ENCODE results near the gene TACR1. TPM values are rescaled to one million over a fixed set of nuclear protein-coding genes. Genes with fewer than 3 reads are reported as not detected.

Gene TACR1
- total and polyA plus RNA-seq, 2 of the 13 experiments (the other 11 are each of a cell fraction or from before 2014, with no cell fraction given) = not detected

DNA sequence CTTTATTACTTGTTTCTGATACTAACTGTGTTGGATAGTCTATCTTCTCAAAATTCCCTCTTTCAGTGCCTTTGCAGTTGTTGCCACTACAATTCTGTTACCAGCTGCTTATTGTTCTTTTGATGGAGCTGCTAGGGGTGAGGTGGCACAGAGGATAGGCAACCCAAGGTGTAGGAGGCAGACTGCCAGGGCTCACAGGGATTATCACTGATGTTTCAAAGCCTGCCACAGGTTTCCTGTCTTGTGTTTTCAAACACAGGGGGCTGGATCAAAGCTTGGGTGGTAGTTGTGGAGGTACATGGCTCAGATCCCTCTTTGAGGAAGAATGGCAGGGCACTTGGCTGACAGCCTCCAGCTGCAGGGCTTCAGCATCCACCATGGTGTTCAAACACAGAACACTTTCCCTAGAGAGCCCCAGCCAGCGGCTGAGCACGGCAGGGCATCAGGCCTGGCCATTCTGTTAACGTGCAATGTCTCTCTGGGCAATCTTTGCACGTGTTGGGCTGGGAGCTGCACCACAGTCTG lies 153.7 kb downstream of the TACR1 start:
- CTCF ChIA-PET (ENCODE audit: low intra/inter-chr PET ratio, low total read pairs) = no interaction called here
- no peak for FAIRE-seq
- BruUV-seq (replicated peaks) = no TSS peak

More for the DNA sequence above, 153.7 kb downstream of the TACR1 start:
- POLR2A ChIA-PET = interaction anchor here (0.6 kb wide), 1 partner anchor 146 kb away, joined by 3 read pairs; no protein-coding TSS in a partner anchor
- intact Hi-C loops (cut with micrococcal nuclease; ENCODE audit: unreplicated experiment) = no loop called here
- peaks cover 20% of the 10 kb centered on the region for H3K4me1 ChIP-seq (ENCODE audit: insufficient read depth, low read length)
- in situ Hi-C loops (cut with HindIII; ENCODE audit: extremely low pct_ligation_motif_present, low pct_unique_long_range_greater_than_20kb) = no loop called here
- no peak overlapping the region for H3K27ac ChIP-seq (ENCODE audit: extremely low read length, insufficient read depth, low read length)
- no peaks in the 10 kb centered on the region for H4K20me1 ChIP-seq (ENCODE audit: insufficient read depth, low read length)
- no peak for TF ChIP-seq RCOR2 (CRISPR knock-in tag; IDR thresholded peaks at IDR 0.05)
- no peak for TF ChIP-seq ZBTB1 (CRISPR knock-in tag; IDR thresholded peaks at IDR 0.05; ENCODE audit: borderline replicate concordance)
- no peak for TF ChIP-seq AGO1 (IDR thresholded peaks at IDR 0.05; ENCODE audit: low read depth, low read length, poor library complexity, severe bottlenecking)
- TF ChIP-seq, protein P1, sequence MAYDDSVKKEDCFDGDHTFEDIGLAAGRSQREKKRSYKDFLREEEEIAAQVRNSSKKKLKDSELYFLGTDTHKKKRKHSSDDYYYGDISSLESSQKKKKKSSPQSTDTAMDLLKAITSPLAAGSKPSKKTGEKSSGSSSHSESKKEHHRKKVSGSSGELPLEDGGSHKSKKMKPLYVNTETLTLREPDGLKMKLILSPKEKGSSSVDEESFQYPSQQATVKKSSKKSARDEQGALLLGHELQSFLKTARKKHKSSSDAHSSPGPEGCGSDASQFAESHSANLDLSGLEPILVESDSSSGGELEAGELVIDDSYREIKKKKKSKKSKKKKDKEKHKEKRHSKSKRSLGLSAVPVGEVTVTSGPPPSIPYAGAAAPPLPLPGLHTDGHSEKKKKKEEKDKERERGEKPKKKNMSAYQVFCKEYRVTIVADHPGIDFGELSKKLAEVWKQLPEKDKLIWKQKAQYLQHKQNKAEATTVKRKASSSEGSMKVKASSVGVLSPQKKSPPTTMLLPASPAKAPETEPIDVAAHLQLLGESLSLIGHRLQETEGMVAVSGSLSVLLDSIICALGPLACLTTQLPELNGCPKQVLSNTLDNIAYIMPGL (CRISPR knock-in tag; IDR thresholded peaks at IDR 0.05; ENCODE audit: borderline replicate concordance in 1 of 2, low read depth in 1 of 2) = no peak
- no peak for TF ChIP-seq NR3C1 (CRISPR knock-in tag; IDR thresholded peaks at IDR 0.05)
- no peak for TF ChIP-seq SIX1 (CRISPR knock-in tag; IDR thresholded peaks at IDR 0.05; ENCODE audit: borderline replicate concordance)
- no peak for TF ChIP-seq ISX (CRISPR knock-in tag; conservative IDR thresholded peaks at IDR 0.05)
- TF ChIP-seq NR2F6 (IDR thresholded peaks at IDR 0.05) = no peak
- no peak for TF ChIP-seq NR2F6 (CRISPR knock-in tag; IDR thresholded peaks at IDR 0.05)
- TF ChIP-seq, protein P2, sequence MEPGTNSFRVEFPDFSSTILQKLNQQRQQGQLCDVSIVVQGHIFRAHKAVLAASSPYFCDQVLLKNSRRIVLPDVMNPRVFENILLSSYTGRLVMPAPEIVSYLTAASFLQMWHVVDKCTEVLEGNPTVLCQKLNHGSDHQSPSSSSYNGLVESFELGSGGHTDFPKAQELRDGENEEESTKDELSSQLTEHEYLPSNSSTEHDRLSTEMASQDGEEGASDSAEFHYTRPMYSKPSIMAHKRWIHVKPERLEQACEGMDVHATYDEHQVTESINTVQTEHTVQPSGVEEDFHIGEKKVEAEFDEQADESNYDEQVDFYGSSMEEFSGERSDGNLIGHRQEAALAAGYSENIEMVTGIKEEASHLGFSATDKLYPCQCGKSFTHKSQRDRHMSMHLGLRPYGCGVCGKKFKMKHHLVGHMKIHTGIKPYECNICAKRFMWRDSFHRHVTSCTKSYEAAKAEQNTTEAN (CRISPR knock-in tag; conservative IDR thresholded peaks at IDR 0.05) = no peak
- TF ChIP-seq CREB1 (IDR thresholded peaks at IDR 0.05) = no peak
- no peak for TF ChIP-seq CREB1 (CRISPR knock-in tag; IDR thresholded peaks at IDR 0.05)
- TF ChIP-seq ZNF326 (CRISPR knock-in tag; IDR thresholded peaks at IDR 0.05; ENCODE audit: borderline replicate concordance) = no peak
- no peak for TF ChIP-seq KAT2B (IDR thresholded peaks at IDR 0.05; ENCODE audit: borderline replicate concordance, low read depth, low read length)
- no peak for TF ChIP-seq ZNF12 (CRISPR knock-in tag; IDR thresholded peaks at IDR 0.05)
- TF ChIP-seq ADNP (CRISPR knock-in tag; IDR thresholded peaks at IDR 0.05) = no peak
- TF ChIP-seq, protein P3, sequence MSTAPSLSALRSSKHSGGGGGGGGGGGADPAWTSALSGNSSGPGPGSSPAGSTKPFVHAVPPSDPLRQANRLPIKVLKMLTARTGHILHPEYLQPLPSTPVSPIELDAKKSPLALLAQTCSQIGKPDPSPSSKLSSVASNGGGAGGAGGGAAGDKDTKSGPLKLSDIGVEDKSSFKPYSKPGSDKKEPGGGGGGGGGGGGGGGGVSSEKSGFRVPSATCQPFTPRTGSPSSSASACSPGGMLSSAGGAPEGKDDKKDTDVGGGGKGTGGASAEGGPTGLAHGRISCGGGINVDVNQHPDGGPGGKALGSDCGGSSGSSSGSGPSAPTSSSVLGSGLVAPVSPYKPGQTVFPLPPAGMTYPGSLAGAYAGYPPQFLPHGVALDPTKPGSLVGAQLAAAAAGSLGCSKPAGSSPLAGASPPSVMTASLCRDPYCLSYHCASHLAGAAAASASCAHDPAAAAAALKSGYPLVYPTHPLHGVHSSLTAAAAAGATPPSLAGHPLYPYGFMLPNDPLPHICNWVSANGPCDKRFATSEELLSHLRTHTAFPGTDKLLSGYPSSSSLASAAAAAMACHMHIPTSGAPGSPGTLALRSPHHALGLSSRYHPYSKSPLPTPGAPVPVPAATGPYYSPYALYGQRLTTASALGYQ (CRISPR knock-in tag; IDR thresholded peaks at IDR 0.05) = no peak
- TF ChIP-seq WIZ (CRISPR knock-in tag; IDR thresholded peaks at IDR 0.05) = no peak
- TF ChIP-seq TMF1 (CRISPR knock-in tag; IDR thresholded peaks at IDR 0.05; ENCODE audit: low read depth) = no peak
- H3K4me2 ChIP-seq (ENCODE audit: low read depth, low read length) = no peak overlapping the region
- H3K27me3 ChIP-seq (ENCODE audit: control insufficient read depth in 1 of 2, insufficient read depth in 2 of 2, low read length in 2 of 2) = no peaks in the 10 kb centered on the region
- no peak for DNase-seq (ENCODE audit: low spot score)
- H3K79me2 ChIP-seq (ENCODE audit: insufficient read depth, low read length) = no peaks in the 10 kb centered on the region
- H3K4me3 ChIP-seq (replicated peaks in 1 of 3; ENCODE audit: insufficient read depth in 1 of 3, low read depth in 2 of 3, low read length in 3 of 3) = no peak overlapping the region
- WGBS (ENCODE audit: low lambda C conversion rate) = 95% methylated on average over 4 of the region's 4 CpGs
- H3K9ac ChIP-seq (ENCODE audit: insufficient read depth, low read depth, low read length) = no peak overlapping the region
- H2AFZ ChIP-seq (ENCODE audit: low read length) = no peak overlapping the region
- no peak for ATAC-seq
- no peaks in the 10 kb centered on the region for H3K9me3 ChIP-seq (ENCODE audit: low read length)
- H3K36me3 ChIP-seq (replicated peaks in 1 of 2; ENCODE audit: control insufficient read depth in 1 of 2, insufficient read depth in 2 of 2, low read length in 2 of 2) = no peaks in the 10 kb centered on the region; a peak in 1 of 5 replicates
